PC-3 (cell line): ENCODE results near the gene SAPCD1.

Experiments
- EZH2 ChIP-seq: fragments of 300-600 bp; sonication (generic); IDR thresholded peaks from one replicate; pipeline ENCODE4 v1.6.1; 2017; ENCODE audit warnings: antibody characterized with exemption, mild to moderate bottlenecking, low read length; ENCODE audit not compliant: unreplicated experiment
- TF ChIP-seq, protein P1 (sequence below): fragments of 300-600 bp; sonication (generic); conservative IDR thresholded peaks from 2 replicates; pipeline ENCODE4 v1.5.1; 2017; ENCODE audit warnings: antibody characterized with exemption, low read depth, mild to moderate bottlenecking, low read length

DNA sequence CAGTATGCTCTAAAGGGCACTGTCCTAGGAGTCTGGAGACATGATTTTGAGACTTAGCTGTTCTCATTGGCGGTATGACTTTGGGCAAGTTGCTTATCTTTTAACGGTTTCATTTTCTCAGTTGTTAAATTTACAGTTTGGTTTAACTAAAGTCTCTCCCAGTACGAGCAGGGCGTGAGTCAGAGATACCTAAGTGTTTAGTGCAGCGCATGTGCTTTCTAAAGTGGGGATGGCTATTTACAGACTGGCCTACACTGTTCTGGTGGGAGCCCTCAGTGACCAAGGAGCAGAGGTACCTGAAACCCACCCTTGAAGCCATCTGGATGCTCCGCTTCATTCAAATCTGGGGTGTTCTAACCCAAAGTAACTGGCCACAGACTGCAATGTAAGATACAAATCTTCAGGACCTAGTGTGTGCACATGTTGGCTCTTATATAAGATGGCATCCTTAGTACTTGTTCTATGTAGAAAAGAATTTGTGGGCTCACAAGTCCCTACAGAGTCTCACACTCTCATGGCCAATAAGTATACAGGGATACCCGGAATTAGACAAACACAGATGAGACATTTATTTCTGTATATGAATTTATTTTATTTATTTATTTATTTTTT is 11.9 kb upstream of the SAPCD1 start:
- TF ChIP-seq, protein P1, sequence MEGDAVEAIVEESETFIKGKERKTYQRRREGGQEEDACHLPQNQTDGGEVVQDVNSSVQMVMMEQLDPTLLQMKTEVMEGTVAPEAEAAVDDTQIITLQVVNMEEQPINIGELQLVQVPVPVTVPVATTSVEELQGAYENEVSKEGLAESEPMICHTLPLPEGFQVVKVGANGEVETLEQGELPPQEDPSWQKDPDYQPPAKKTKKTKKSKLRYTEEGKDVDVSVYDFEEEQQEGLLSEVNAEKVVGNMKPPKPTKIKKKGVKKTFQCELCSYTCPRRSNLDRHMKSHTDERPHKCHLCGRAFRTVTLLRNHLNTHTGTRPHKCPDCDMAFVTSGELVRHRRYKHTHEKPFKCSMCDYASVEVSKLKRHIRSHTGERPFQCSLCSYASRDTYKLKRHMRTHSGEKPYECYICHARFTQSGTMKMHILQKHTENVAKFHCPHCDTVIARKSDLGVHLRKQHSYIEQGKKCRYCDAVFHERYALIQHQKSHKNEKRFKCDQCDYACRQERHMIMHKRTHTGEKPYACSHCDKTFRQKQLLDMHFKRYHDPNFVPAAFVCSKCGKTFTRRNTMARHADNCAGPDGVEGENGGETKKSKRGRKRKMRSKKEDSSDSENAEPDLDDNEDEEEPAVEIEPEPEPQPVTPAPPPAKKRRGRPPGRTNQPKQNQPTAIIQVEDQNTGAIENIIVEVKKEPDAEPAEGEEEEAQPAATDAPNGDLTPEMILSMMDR: no peak
- TF ChIP-seq EZH2: no peak
